Skeletal muscle tissue (tissue), 4 donors: Measurements from ENCODE around the gene SOD3. TPM values are rescaled to one million over a fixed set of nuclear protein-coding genes. Genes with fewer than 3 reads are reported as not detected.
A peak's percentile ranks its signal among the peaks of the same experiment; 100 is the strongest.

Experiments
- H3K27ac ChIP-seq: one replicate; pipeline ENCODE4 v1.7.0; 2013; ENCODE audit warnings: mild to moderate bottlenecking, low read depth, low read length, inconsistent platforms
- H3K27me3 ChIP-seq, 3 donors: one replicate each; pipeline ENCODE4 v1.7.0; 2013; ENCODE audit warnings: low read length in 3 of 3; ENCODE audit not compliant: control insufficient read depth in 3 of 3, insufficient read depth in 3 of 3
- H3K36me3 ChIP-seq, 3 donors: one replicate each; pipeline ENCODE4 v1.7.0; 2013; ENCODE audit warnings: low read length in 3 of 3; ENCODE audit not compliant: control insufficient read depth in 3 of 3, insufficient read depth in 3 of 3
- H3K4me1 ChIP-seq, 3 donors: one replicate each; pipeline ENCODE4 v1.7.0; 2013; ENCODE audit warnings: low read length in 3 of 3, mild to moderate bottlenecking in 3 of 3; ENCODE audit not compliant: control insufficient read depth in 3 of 3, insufficient read depth in 3 of 3
- H3K4me3 ChIP-seq, 3 donors: one replicate each; pipeline ENCODE4 v1.7.0; 2013; ENCODE audit warnings: low read length in 3 of 3
- H3K9ac ChIP-seq, 3 donors: one replicate each; pipeline ENCODE4 v1.7.0; 2013; ENCODE audit warnings: low read length in 3 of 3, mild to moderate bottlenecking in 3 of 3, moderate library complexity in 2 of 3, low read depth in 1 of 3
- H3K9me3 ChIP-seq, 3 donors: one replicate each; pipeline ENCODE4 v1.7.0; 2013; ENCODE audit warnings: low read length in 3 of 3; ENCODE audit not compliant: control insufficient read depth in 3 of 3
- total RNA-seq: library from RNA; depleted of rRNA; stranded (reverse); fragments of >200 nt; gene quantifications from one replicate; pipeline ENCODE4 v1.2.3, GENCODE V29; 2014
- donor health status: Osteomylitis.

The SOD3 gene, protein sequence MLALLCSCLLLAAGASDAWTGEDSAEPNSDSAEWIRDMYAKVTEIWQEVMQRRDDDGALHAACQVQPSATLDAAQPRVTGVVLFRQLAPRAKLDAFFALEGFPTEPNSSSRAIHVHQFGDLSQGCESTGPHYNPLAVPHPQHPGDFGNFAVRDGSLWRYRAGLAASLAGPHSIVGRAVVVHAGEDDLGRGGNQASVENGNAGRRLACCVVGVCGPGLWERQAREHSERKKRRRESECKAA
- total RNA-seq: 13.6 TPM

GRCh38 chr4:24794916-24795665 is at the start of gene SOD3:
TSS of gene SOD3 (plus strand) at chr4:24795573. CDS start at chr4:24799522, 3,949 bp downstream.
- H3K27ac ChIP-seq: peak within 1 kb of the TSS; percentile 71
- no peaks in the 10 kb centered on the region for H3K9me3 ChIP-seq
- H3K9ac ChIP-seq: peak within 1 kb of the TSS; percentile 64 to 69 (median 68)
- H3K36me3 ChIP-seq: no peaks in the 10 kb centered on the region
- H3K4me3 ChIP-seq: peak within 1 kb of the TSS; percentile 51 to 69 (median 66)
- H3K27me3 ChIP-seq: peaks cover 9 to 18% (median 10%) of the 10 kb centered on the region in 3 donors
- H3K4me1 ChIP-seq: peaks cover 15 to 24% (median 20%) of the 10 kb centered on the region in 3 donors

DNA sequence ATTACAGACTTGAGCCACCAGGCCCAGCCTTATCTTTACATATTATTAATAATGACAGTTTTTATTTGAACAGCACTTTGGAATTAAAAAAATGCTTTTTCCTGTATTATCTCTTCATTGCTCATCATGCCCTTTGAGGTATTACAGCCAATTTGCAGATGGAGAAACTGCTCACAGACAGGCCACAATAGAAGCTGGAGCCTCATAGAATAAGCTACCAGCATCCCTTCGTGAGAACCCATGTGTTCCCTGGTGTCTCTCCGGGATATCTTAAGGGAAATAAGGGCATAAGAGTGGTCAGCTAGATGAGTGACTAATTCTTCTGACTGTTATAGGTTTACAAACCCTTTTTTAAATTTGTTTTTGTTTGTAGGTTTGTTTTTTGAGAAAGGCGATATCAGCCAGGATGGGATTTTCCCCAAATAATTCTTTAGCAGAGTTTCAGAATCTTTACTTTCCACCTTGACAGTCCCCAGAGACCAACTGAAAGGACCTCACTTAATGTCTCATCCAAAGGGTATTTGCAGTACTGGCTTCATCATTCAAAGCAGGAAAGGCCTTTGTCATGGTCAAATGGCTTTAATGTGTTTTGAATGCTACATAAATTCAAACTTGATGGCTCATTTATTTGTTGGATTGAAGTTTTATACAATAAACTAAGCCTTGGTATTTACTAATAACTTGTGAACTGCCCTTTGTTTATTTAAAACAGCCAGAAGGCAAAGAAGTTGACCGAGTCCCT is 48.0 kb upstream of the SOD3 start:
- H3K9ac ChIP-seq: no peak overlapping the region
- H3K27me3 ChIP-seq: no peaks in the 10 kb centered on the region
- no peak overlapping the region for H3K27ac ChIP-seq
- no peak overlapping the region for H3K4me3 ChIP-seq
- peaks cover 7 to 17% (median 16%) of the 10 kb centered on the region in 3 donors for H3K4me1 ChIP-seq
- H3K9me3 ChIP-seq: no peaks in the 10 kb centered on the region
- no peaks in the 10 kb centered on the region for H3K36me3 ChIP-seq

DNA sequence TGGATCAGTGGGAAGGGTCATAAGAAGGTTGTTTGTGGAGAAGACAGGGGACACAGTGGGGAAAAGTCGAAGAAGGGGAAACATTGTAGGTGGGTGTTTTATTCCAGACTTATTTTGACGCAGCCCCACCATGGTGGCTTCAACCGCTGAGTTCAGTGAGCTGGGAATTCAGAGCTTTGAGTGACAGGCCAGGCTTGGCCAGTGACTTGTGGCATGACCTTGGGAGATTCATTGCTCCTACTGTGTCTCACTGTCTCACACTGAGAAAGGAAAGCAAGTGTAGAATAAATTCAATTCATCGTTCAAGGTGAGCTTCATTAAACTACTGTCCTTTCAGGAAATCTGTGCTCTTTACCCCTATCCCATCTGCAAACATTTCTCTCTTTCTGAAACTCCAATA is 47.4 kb upstream of the SOD3 start:
- H3K4me3 ChIP-seq: no peak overlapping the region
- no peaks in the 10 kb centered on the region for H3K9me3 ChIP-seq
- H3K4me1 ChIP-seq: peaks cover 3 to 13% (median 10%) of the 10 kb centered on the region in 3 donors
- no peak overlapping the region for H3K27ac ChIP-seq
- no peaks in the 10 kb centered on the region for H3K36me3 ChIP-seq
- H3K9ac ChIP-seq: no peak overlapping the region
- no peaks in the 10 kb centered on the region for H3K27me3 ChIP-seq

DNA sequence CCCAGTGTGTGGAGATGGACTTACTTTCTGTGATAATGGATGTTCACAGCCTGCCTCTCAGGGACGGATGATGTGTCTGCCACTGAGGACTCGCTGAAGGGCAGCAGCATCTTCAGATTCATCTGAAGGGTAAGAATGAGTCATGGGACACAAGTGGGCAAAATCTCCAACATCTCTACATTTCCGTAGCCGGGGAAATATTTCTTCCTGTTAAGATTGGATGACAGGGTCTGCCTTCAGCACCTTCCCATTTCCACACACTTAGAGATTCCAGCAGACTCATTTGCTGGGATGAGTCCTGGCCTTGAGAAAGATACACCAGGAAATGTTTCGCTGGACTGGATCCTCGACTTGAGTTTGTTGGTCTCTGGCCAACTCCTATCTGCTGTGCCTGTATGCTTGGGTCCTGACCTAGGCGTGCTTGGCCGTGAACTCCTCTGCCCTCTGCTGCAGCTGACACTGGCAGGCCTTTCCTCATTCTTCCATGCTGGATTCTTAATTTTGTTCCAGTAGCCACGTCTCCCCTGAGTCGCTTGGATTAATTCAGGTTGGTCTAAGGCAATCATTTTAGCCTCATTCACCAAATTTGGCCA is 46.5 kb upstream of the SOD3 start:
- H3K9me3 ChIP-seq: no peaks in the 10 kb centered on the region
- no peaks in the 10 kb centered on the region for H3K27me3 ChIP-seq
- H3K36me3 ChIP-seq: no peaks in the 10 kb centered on the region
- no peak overlapping the region for H3K4me3 ChIP-seq
- no peak overlapping the region for H3K9ac ChIP-seq
- H3K27ac ChIP-seq: no peak overlapping the region
- peaks cover 0 to 8% (median 7%) of the 10 kb centered on the region in 3 donors for H3K4me1 ChIP-seq

DNA sequence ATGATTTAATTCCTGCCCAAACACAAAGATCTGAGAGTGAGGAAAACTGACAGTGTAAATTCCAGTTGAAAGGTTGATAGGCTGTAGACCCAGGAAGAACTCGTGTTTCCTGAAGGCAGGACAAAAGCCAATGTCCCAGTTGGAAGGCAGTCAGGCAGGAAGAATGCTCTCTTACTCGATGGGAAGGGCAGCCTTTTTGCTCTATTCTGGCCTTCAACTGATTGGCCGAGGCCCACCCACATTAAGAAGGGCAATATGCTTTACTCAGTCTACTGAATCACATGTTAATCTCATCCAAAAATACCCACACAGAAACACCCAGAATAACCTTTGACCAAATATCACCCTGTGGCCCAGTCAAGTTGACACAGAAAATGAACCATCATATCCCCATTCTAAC is 45.3 kb upstream of the SOD3 start:
- H3K27ac ChIP-seq: no peak overlapping the region

GRCh38 chr4:24751926-24752539 is 43.3 kb upstream of the SOD3 start:
- H3K36me3 ChIP-seq: no peaks in the 10 kb centered on the region
- no peak overlapping the region for H3K27ac ChIP-seq
- H3K9ac ChIP-seq: no peak overlapping the region
- H3K4me1 ChIP-seq: no peaks in the 10 kb centered on the region
- no peak overlapping the region for H3K4me3 ChIP-seq
- no peaks in the 10 kb centered on the region for H3K27me3 ChIP-seq
- no peaks in the 10 kb centered on the region for H3K9me3 ChIP-seq

More for the DNA sequence above, 45.3 kb upstream of the SOD3 start:
- H3K9ac ChIP-seq: no peak overlapping the region
- no peaks in the 10 kb centered on the region for H3K27me3 ChIP-seq
- H3K4me1 ChIP-seq: peaks cover 0 to 4% (median 3%) of the 10 kb centered on the region in 3 donors
- H3K9me3 ChIP-seq: no peaks in the 10 kb centered on the region
- no peaks in the 10 kb centered on the region for H3K36me3 ChIP-seq
- H3K4me3 ChIP-seq: no peak overlapping the region

DNA sequence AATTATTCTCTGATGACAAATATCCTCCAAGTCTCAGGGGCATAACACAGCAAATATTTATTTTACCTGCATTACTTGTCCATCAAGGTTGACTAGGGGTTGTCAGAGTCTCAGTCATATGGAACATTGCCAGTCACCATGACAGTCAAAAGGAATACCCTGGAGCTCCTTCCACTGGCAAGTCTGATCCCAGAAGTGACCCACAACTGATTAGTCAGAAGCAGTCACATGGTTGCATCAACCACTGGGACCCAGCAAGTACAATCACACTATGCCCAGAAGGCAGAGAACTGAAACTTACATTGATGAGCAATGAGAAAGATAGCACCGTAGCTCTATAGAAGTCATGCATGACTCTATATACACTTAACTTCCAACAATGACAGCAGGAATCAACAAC is 41.9 kb upstream of the SOD3 start:
- Histone ChIP-seq H3K4me1 (no peaks in the 10 kb centered on the region), H3K36me3 (no peaks in the 10 kb centered on the region), H3K27me3 (no peaks in the 10 kb centered on the region), H3K4me3 (no peak overlapping the region), H3K27ac (no peak overlapping the region), H3K9ac (no peak overlapping the region), H3K9me3 (peaks cover 2 to 7% (median 2%) of the 10 kb centered on the region in 3 donors)

DNA sequence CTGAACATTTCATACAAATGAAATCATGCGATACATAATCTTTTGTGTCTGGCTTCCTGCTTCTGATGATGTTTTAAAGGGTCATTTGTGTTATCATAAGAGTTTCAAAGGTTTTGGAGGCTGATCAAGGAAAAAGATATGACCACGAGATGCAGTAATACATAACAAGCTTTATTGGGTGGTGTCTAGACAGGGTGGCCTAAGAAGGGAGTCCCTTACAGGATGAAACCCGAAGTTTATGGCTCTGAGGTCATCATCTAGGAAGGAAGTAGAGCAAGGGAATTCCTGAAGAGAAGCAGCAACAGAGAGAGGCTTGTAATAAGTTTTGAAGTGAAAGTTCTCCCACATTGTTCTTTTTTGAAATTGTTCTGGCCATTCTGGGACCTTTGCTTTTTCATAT is 40.8 kb upstream of the SOD3 start:
- H3K36me3 ChIP-seq: no peaks in the 10 kb centered on the region
- H3K4me3 ChIP-seq: no peak overlapping the region
- H3K4me1 ChIP-seq: no peaks in the 10 kb centered on the region
- H3K9me3 ChIP-seq: peaks cover 2 to 7% (median 2%) of the 10 kb centered on the region in 3 donors
- H3K9ac ChIP-seq: no peak overlapping the region
- H3K27me3 ChIP-seq: no peaks in the 10 kb centered on the region
- H3K27ac ChIP-seq: no peak overlapping the region

GRCh38 chr4:24763631-24764297 is 31.6 kb upstream of the SOD3 start:
- Histone ChIP-seq H3K9ac (no peak overlapping the region), H3K4me1 (peaks cover 3 to 18% (median 17%) of the 10 kb centered on the region in 3 donors), H3K27ac (peak overlapping the region; percentile 60), H3K36me3 (no peaks in the 10 kb centered on the region), H3K4me3 (peak overlapping the region in 1 of 3 donors; percentile 3), H3K9me3 (no peaks in the 10 kb centered on the region), H3K27me3 (no peaks in the 10 kb centered on the region)
